HG03095 (cell line): ENCODE measurements around the gene GPR152.
"Not testable (repeated sequence)": the region's sequence is repeated elsewhere in the genome, so short reads cannot be mapped to it uniquely, and the experiment has no call there.

Experiments
- ATAC-seq: cut with Tn5 transposase; IDR thresholded peaks from one replicate; pipeline ENCODE4 v1.9.1; 2021; ENCODE audit warnings: moderate library complexity; ENCODE audit not compliant: unreplicated experiment

The GPR152 gene

GRCh38 chr11:67489885-67490726, 37.6 kb upstream of the GPR152 start:
- no peak for ATAC-seq

GRCh38 chr11:67489203-67489884, 36.8 kb upstream of the GPR152 start:
- no peak for ATAC-seq

- peak; percentile 31 for ATAC-seq
These were observed 34.1 kb upstream of the GPR152 start for GRCh38 chr11:67486481-67487195.

GRCh38 chr11:67485873-67486361, 33.4 kb upstream of the GPR152 start:
- not testable (repeated sequence) for ATAC-seq

- no peak for ATAC-seq
These were observed 32.4 kb upstream of the GPR152 start for GRCh38 chr11:67484847-67485311.

GRCh38 chr11:67483831-67484665, 31.5 kb upstream of the GPR152 start:
- no peak for ATAC-seq

- peak; percentile 48 for ATAC-seq
These were observed 30.6 kb upstream of the GPR152 start, which contains the start of gene AIP for GRCh38 chr11:67482827-67483798. Gene AIP (plus strand): TSS chr11:67483026. CDS start chr11:67483159, 133 bp downstream.

GRCh38 chr11:67482275-67482826, 29.8 kb upstream of the GPR152 start:
- no peak for ATAC-seq

GRCh38 chr11:67477344-67478050, 25.0 kb upstream of the GPR152 start:
- not testable (repeated sequence) for ATAC-seq

GRCh38 chr11:67476692-67477091, 24.2 kb upstream of the GPR152 start:
- not testable (repeated sequence) for ATAC-seq

GRCh38 chr11:67472882-67473281, 20.4 kb upstream of the GPR152 start:
- ATAC-seq: no peak

GRCh38 chr11:67470337-67471002, 17.9 kb upstream of the GPR152 start:
- ATAC-seq: no peak

GRCh38 chr11:67469508-67469811, 16.9 kb upstream of the GPR152 start:
- no peak for ATAC-seq

- peak; percentile 51 for ATAC-seq
These were observed 16.4 kb upstream of the GPR152 start, which contains the start of gene TMEM134 for GRCh38 chr11:67468759-67469507. Gene TMEM134 (minus strand): TSS chr11:67469251. CDS start chr11:67469192, 59 bp downstream.

- ATAC-seq: no peak
These were observed 15.9 kb upstream of the GPR152 start for GRCh38 chr11:67468456-67468758.

- no peak for ATAC-seq
These were observed 15.5 kb upstream of the GPR152 start for GRCh38 chr11:67468056-67468455.
